Measurements from ENCODE around the gene FAM120A.

Gene FAM120A

GRCh38 chr9:93597142-93597706 lies 145.7 kb downstream of the FAM120A start:
- no peak for DNase-seq

- DNase-seq: peak; percentile 53
Measured at GRCh38 chr9:93597871-93598646, 146.6 kb downstream of the FAM120A start.

- DNase-seq: peak; percentile 52
Measured at GRCh38 chr9:93598647-93599241, 147.3 kb downstream of the FAM120A start.

DNA sequence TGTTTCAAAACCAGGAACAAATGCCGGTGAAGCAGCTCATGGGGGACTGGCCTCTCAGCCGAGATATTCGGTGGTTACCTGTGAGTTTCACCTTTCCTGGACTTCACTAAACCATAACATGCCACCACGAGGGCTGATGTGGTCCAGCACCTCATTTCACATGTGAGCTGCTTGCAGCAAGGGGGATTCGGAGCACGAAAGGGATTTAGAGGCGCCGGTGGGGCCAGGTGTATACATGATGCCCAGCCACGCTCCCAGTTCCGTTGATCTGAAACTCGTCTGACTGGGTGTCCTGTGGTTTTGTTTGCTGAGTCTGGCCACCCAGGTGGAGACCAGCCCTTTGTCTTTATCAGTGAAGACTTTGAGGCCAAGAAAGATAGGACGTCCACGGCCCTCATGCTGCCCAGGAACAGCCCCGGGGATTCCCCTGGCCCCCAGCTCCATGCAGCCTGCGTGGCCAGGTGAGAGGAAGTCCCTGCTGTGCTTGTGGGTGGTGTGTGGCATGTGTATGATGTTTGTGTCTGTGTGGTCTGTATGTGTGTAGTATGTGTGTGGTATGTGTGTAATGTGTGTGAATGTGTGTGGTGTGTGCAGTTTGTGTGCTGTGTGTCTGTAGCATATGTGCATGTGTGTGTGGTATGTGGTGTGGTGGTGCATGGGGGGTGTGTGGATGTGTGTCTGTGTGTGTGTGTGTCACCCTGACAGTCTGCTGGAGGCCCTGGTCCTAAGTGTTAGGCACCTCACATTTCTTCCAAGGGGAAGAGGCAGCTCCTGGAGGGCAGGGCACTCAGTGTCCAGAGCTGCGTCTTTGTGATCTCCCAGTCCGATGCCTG lies 148.3 kb downstream of the FAM120A start:
- DNase-seq: no peak

GRCh38 chr9:93600504-93600903 lies 149.0 kb downstream of the FAM120A start:
- DNase-seq: peak; percentile 54

DNA sequence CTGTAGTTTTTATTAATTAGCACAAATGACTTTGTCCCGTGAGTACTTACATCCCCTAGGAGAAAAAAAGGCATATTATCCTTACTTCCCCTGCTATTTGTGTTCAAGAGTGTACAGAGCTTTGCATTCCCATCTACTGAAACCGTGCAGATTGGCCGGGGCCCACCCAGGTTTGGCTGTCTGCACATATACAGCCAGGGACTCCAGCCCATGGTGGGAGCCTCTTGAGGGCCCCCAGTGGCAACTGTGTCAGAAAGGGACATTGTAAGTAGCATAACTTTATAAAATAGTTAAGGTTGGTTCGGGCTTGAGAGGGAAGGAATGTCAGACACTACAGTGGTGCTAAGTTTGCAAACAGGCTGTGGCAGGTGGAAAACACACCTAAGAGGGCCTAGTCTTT lies 149.6 kb downstream of the FAM120A start:
- peak; percentile 40 for DNase-seq

DNA sequence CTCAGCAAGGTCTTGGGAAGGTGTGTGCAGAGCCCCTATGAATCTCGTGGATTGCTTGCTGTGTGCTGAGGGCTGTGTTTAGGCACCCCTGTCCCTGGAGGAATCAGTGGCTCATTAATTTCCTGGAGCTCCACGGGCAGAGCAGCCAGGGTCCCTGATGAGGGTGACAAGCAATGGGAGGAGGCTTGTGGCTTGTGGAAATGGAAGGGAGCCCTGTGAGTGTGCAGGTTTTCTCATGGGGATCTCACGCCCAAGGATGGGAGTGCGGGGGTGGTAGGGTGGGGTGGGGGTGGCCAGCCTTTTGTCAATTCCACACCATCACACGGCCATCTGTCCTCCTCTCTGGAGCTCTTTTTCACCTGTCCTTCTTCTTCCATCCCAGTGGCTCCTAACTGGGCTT lies 150.2 kb downstream of the FAM120A start:
- no peak for DNase-seq

DNA sequence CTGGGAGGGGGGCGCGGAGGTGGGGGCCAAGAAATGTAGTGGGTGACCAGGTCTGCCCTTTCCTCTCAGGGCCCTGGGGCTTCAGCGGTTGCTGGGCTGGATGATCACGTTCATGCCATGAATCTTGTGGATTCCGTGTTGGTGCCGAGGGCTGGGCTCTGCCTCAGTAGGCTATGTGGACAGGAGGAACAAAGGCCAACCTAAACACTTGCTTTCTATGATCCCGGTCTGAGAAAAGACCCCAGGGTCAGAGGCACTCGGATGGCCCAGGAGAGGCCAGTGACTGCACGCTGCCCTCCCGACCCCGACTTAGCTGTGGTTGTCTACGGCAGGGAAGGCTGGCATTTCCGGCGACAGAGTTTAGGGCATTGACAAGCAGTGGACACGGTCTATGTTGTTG lies 151.5 kb downstream of the FAM120A start:
- no peak for DNase-seq

DNA sequence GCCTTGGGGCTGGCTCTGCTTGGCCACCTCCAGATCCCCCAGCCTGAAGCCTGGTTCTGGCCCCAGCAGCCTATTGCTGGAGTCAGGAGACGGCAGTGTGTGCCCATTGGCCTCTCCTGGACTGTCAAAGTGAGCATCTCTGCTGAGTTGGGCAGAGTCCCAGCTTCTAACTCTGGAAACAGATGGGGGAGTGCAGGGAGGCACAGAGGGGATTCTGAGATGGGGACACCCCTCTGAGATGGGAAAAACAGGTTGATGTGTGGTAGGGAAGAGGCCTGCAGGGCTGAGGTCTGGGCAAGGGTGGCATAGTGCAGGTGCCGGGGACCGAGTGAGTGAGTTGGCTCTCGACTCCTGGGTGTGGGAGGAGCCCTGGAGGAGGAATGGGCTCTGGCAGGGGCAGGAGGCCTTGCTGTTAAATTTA lies 152.4 kb downstream of the FAM120A start:
- DNase-seq: peak; percentile 44

DNA sequence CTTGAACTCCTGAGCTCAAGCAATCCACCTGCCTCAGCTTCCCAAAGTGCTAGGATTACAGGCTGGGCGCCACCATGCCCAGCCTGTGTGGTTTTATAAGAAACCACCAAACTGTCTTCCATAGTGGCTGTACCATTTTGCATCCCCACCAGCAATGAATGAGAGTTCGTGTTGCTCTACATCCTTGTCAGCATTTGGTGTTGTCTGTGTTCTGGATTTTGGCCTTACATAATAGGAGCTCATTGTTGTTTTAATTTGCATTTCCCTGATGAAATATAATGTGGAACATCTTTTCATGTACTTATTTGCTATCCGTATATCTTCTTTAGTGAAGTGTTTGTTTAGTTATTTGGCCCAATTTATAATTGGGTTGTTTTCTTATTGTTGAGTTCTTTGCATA lies 154.7 kb downstream of the FAM120A start:
- DNase-seq: no peak

- no peak for DNase-seq
Measured at GRCh38 chr9:93610206-93610605, 158.7 kb downstream of the FAM120A start.

DNA sequence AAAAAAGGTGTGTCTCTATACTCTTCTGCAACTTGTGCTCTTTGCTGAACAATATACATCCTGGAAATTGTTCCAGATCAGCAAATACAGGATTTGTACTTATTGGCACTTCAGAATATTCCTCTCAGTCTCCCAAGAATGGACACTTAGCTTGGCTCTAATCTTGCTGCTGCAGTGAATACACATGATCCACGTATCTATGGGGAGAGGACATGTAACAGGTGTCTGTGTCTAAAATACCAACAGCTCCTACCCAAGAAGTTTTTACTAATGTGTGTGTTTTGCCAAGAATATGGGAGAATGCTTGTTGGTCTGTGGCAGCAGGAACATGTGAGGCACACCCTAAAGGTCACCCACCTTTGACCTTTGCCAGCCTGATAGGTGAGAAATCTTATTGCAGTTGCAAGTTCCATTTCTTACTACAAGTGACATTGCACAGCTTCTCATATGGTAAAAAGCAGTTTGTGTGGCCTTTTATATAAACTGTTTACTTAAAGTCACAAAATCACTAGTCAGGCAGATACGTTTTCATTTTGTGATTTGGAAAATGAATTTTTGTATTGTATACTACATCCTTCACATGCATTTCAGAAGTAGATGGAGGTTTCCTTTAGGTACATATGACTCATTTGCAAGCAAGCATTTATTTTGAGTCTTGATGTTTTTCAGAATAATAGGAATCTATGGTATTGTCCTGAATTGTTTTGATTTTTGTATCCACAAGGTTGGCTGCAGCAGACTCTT lies 160.7 kb downstream of the FAM120A start:
- DNase-seq: no peak

DNA sequence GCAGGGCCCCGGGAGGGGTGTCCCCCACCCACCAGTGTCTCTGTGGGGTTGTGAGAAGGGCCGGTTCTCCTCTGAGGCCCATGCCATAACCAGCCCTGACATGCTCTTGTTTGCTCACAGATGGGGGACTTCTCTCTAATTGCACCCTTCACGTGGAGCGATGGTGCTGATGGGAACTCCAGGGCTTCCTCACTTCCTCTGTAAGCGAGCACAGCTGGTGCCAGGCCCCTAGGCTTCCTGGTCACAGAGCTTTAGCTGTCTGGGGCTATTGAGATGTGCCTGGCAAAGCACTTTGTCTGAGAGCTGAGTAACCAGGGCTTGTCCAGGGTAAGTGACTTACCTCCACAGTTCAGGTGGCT lies 161.3 kb downstream of the FAM120A start:
- DNase-seq: peak; percentile 48

GRCh38 chr9:93613174-93613573 lies 161.7 kb downstream of the FAM120A start:
- no peak for DNase-seq

DNA sequence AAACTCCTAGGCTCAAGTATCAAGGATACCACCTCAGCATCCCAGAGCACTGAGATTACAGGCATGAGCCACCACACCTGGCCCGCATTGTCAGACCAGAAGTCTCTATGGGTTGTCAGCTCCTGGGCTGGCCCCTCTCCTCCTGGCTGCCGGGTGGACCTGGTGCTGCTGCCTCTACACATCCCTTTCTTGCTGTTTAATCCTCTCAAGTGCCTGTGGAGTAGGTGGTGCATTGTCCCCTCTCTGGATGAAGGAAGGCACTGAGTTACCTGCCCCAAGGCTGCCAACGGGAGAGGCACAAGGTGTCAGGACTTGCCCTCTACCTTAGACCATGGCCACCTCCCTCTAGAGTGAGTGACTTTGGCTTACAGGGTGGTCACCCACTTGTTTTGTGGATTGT lies 162.3 kb downstream of the FAM120A start:
- DNase-seq: peak; percentile 43

DNA sequence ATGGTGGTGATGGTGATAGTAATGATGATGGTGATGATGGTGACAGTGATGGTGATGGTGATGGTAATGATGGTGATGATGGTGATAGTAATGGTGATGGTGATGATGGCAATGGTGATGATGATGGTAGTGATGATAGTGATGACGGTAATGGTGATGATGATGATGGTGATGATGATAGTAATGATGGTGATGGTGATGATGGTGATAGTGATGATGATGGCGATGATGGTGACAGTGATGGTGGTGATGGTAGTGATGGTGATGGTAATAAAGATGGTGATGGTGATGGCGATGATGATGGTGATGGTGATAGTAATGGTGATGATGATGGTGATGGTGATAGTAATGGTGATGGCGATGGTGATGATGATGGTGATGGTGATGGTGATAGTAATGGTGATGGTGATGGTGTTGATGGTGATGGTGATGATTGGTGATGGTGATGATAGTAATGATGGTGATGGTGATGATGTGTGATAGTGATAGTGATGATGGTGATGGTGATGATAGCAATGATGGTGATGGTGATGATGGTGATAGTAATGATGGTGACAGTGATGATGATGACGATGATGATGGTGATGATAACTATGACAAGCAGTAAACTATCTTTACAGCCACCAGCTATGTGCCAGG lies 163.5 kb downstream of the FAM120A start:
- no peak for DNase-seq
